RPMI8226 (cell line): ENCODE measurements around the gene GZMM.

Experiments used
- DNase-seq: peaks from one replicate; pipeline ENCODE4 v3.0.0-alpha.2; 2015

Gene GZMM

GRCh38 chr19:512547-513365, 31.1 kb upstream of the GZMM start:
- no peak for DNase-seq

- no peak for DNase-seq
Measured at GRCh38 chr19:513368-514165, 30.3 kb upstream of the GZMM start.

- no peak for DNase-seq
Measured at GRCh38 chr19:514166-514663, 29.6 kb upstream of the GZMM start.

- DNase-seq = no peak
Measured at GRCh38 chr19:517721-518597, 25.9 kb upstream of the GZMM start.

GRCh38 chr19:518598-519231, 25.1 kb upstream of the GZMM start:
- DNase-seq = no peak

GRCh38 chr19:519449-519865, 24.4 kb upstream of the GZMM start:
- DNase-seq = no peak

- no peak for DNase-seq
Measured at GRCh38 chr19:522726-523125, 21.1 kb upstream of the GZMM start.

- DNase-seq = no peak
Measured at GRCh38 chr19:524062-524674, 19.7 kb upstream of the GZMM start.

GRCh38 chr19:525029-525428, 18.8 kb upstream of the GZMM start:
- no peak for DNase-seq

GRCh38 chr19:525857-526419, 17.9 kb upstream of the GZMM start:
- DNase-seq = no peak

GRCh38 chr19:530134-531008, 13.5 kb upstream of the GZMM start:
- no peak for DNase-seq

- DNase-seq = peak; percentile 92
Measured at GRCh38 chr19:531009-531752, 12.7 kb upstream of the GZMM start.

- no peak for DNase-seq
Measured at GRCh38 chr19:531753-532560, 11.9 kb upstream of the GZMM start, which contains the start of gene CDC34. TSS of gene CDC34 (plus strand) at chr19:531760. CDS start at chr19:531932, 172 bp downstream.

GRCh38 chr19:532561-533363, 11.1 kb upstream of the GZMM start:
- DNase-seq = peak; percentile 79

GRCh38 chr19:533364-534058, 10.3 kb upstream of the GZMM start:
- DNase-seq = no peak

GRCh38 chr19:534088-534487, 9.8 kb upstream of the GZMM start:
- no peak for DNase-seq
